Tibial artery (tissue), 4 donors: ENCODE results near the gene PCDH9.
"Not testable (repeated sequence)": the region's sequence is repeated elsewhere in the genome, so short reads cannot be mapped to it uniquely, and the experiment has no call there.

Experiments used
- DNase-seq, 2 donors: peaks; one replicate each; pipeline ENCODE4 v3.0.0-alpha.2; 2019
- H3K27ac ChIP-seq, 2 donors: fragments of 200-600 bp; sonication (generic) in 1 of 2; 1 replicate in 1 of 2; 2 replicates in 1 of 2; pipeline ENCODE4 v1.5.1; 2018 to 2019; ENCODE audit warnings: mild to moderate bottlenecking in 1 of 2
- H3K27me3 ChIP-seq, 2 donors: fragments of 200-600 bp; sonication (generic) in 1 of 2; one replicate each; pipeline versions ENCODE4 v1.5.1 to v1.6.0; 2016 to 2019
- H3K36me3 ChIP-seq, 3 donors: fragments of 200-600 bp; sonication (generic) in 2 of 3; one replicate each; pipeline ENCODE4 v1.5.1; 2016 to 2019; ENCODE audit warnings: mild to moderate bottlenecking in 2 of 3
- H3K4me1 ChIP-seq, 4 donors: fragments of 200-600 bp; sonication (generic) in 2 of 4; 1 replicate in 3 of 4; 2 replicates in 1 of 4; pipeline ENCODE4 v1.5.1; 2016 to 2019
- H3K4me3 ChIP-seq, 2 donors: fragments of 200-600 bp; sonication (generic) in 1 of 2; 1 replicate in 1 of 2; 2 replicates in 1 of 2; pipeline ENCODE4 v1.5.1; 2018 to 2019; ENCODE audit warnings: mild to moderate bottlenecking in 2 of 2
- H3K9me3 ChIP-seq, 3 donors: fragments of 200-600 bp; sonication (generic) in 1 of 3; one replicate each; pipeline ENCODE4 v1.5.1; 2016 to 2019
- CTCF ChIP-seq, 2 experiments: fragments of 200-600 bp in 1 of 2; fragments of 450-650 bp in 1 of 2; IDR thresholded peaks; one replicate each; pipeline ENCODE4 v1.5.1; 2017 to 2019; ENCODE audit warnings: antibody characterized with exemption in 2 of 2, mild to moderate bottlenecking in 1 of 2, moderate library complexity in 1 of 2
- intact Hi-C: fragments of 100-400 bp; cut with DNase I; formaldehyde crosslinking; loops from one replicate; pipeline ENCODE4 v1.15.0; 2023; ENCODE audit warnings: low total_unique reads

Gene PCDH9

GRCh38 chr13:66262330-66262729 is 967.8 kb downstream of the PCDH9 start:
- Histone ChIP-seq H3K4me1 (no peaks in the 10 kb centered on the region), H3K36me3 (no peaks in the 10 kb centered on the region), H3K9me3 (peaks cover 0 to 8% (median 0%) of the 10 kb centered on the region in 3 donors), H3K27me3 (no peaks in the 10 kb centered on the region), H3K27ac (no peak overlapping the region), H3K4me3 (no peak overlapping the region)
- no peak for TF ChIP-seq CTCF (IDR thresholded peaks at IDR 0.05)
- no peak for DNase-seq
- intact Hi-C loops, result no loop called here

- DNase-seq, H3K36me3 ChIP-seq, H3K27ac ChIP-seq, intact Hi-C loops, H3K9me3 ChIP-seq, H3K4me3 ChIP-seq, H3K27me3 ChIP-seq, H3K4me1 ChIP-seq: not testable (repeated sequence)
Observed at GRCh38 chr13:66259426-66259825, 970.7 kb downstream of the PCDH9 start.
